A549 (cell line): ENCODE measurements around the gene PDGFA.

ENCODE experiments used
- CBX2 ChIP-seq: fragments of 200-600 bp; sonication (generic); IDR thresholded peaks from 2 replicates; pipeline ENCODE4 v1.6.1; 2016; ENCODE audit warnings: low read depth, mild to moderate bottlenecking, borderline replicate concordance
- CHD2 ChIP-seq: fragments of 150-350 bp; IDR thresholded peaks from 2 replicates; pipeline ENCODE4 v1.6.1; 2014; ENCODE audit warnings: low read length; ENCODE audit not compliant: partially characterized antibody
- MAZ ChIP-seq: fragments of 150-350 bp; IDR thresholded peaks from 2 replicates; pipeline ENCODE4 v1.6.1; 2014; ENCODE audit warnings: antibody characterized with exemption, low read depth, low read length, borderline replicate concordance
- NFE2L2 ChIP-seq: fragments of 150-350 bp; conservative IDR thresholded peaks from 2 replicates; pipeline ENCODE4 v1.6.1; 2014; ENCODE audit warnings: low read length
- POLR2A ChIP-seq: IDR thresholded peaks from 2 replicates; pipeline ENCODE4 v1.6.1; 2012; ENCODE audit warnings: mild to moderate bottlenecking, low read length
- POLR2AphosphoS2 ChIP-seq: conservative IDR thresholded peaks from 2 replicates; pipeline ENCODE4 v1.6.1; 2012; ENCODE audit warnings: low read length, improper control_type of control experiment, inconsistent platforms
- RAD21 ChIP-seq, 2 experiments: fragments of >200 bp in 1 of 2; sonication (Bioruptor Twin) in 1 of 2; formaldehyde crosslinking in 1 of 2; IDR thresholded peaks in 1 of 2; conservative IDR thresholded peaks in 1 of 2; 2 replicates in 1 of 2; 3 replicates in 1 of 2; pipeline ENCODE4 v1.6.1; 2012 to 2018; ENCODE audit warnings: inconsistent platforms in 1 of 2
- RARB ChIP-seq: fragments of 250-450 bp; sonication (Bioruptor Pico); IDR thresholded peaks from 2 replicates; pipeline ENCODE4 v1.8.0; 2021; ENCODE audit warnings: mild to moderate bottlenecking, moderate library complexity
- RCOR1 ChIP-seq: fragments of 150-350 bp; IDR thresholded peaks from 2 replicates; pipeline ENCODE4 v1.6.1; 2014; ENCODE audit warnings: antibody characterized with exemption, low read length, low read depth
- TF ChIP-seq, protein P1 (sequence below): IDR thresholded peaks from 2 replicates; pipeline ENCODE4 v1.6.1; 2012
- TF ChIP-seq, protein P2 (sequence below): fragments of >200 bp; sonication (Bioruptor Twin); formaldehyde crosslinking; IDR thresholded peaks from 3 replicates; pipeline ENCODE4 v1.5.1; 2016
- TF ChIP-seq, protein P3 (sequence below): fragments of 200-600 bp; sonication (generic); IDR thresholded peaks from 2 replicates; pipeline ENCODE4 v1.6.1; 2016; ENCODE audit warnings: antibody characterized with exemption, mild to moderate bottlenecking, moderate library complexity

- TF ChIP-seq CHD2 (no peak), RARB (no peak), RAD21 (conservative IDR thresholded peaks at IDR 0.05 in 1 of 2, IDR thresholded peaks at IDR 0.05 in 1 of 2) (no peak), RCOR1 (no peak), POLR2A (no peak), CBX2 (no peak), MAZ (no peak), POLR2AphosphoS2 (no peak), NFE2L2 (no peak)
- TF ChIP-seq, protein P1, sequence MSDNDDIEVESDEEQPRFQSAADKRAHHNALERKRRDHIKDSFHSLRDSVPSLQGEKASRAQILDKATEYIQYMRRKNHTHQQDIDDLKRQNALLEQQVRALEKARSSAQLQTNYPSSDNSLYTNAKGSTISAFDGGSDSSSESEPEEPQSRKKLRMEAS: no peak
- TF ChIP-seq, protein P2, sequence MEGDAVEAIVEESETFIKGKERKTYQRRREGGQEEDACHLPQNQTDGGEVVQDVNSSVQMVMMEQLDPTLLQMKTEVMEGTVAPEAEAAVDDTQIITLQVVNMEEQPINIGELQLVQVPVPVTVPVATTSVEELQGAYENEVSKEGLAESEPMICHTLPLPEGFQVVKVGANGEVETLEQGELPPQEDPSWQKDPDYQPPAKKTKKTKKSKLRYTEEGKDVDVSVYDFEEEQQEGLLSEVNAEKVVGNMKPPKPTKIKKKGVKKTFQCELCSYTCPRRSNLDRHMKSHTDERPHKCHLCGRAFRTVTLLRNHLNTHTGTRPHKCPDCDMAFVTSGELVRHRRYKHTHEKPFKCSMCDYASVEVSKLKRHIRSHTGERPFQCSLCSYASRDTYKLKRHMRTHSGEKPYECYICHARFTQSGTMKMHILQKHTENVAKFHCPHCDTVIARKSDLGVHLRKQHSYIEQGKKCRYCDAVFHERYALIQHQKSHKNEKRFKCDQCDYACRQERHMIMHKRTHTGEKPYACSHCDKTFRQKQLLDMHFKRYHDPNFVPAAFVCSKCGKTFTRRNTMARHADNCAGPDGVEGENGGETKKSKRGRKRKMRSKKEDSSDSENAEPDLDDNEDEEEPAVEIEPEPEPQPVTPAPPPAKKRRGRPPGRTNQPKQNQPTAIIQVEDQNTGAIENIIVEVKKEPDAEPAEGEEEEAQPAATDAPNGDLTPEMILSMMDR: no peak
- TF ChIP-seq, protein P3, sequence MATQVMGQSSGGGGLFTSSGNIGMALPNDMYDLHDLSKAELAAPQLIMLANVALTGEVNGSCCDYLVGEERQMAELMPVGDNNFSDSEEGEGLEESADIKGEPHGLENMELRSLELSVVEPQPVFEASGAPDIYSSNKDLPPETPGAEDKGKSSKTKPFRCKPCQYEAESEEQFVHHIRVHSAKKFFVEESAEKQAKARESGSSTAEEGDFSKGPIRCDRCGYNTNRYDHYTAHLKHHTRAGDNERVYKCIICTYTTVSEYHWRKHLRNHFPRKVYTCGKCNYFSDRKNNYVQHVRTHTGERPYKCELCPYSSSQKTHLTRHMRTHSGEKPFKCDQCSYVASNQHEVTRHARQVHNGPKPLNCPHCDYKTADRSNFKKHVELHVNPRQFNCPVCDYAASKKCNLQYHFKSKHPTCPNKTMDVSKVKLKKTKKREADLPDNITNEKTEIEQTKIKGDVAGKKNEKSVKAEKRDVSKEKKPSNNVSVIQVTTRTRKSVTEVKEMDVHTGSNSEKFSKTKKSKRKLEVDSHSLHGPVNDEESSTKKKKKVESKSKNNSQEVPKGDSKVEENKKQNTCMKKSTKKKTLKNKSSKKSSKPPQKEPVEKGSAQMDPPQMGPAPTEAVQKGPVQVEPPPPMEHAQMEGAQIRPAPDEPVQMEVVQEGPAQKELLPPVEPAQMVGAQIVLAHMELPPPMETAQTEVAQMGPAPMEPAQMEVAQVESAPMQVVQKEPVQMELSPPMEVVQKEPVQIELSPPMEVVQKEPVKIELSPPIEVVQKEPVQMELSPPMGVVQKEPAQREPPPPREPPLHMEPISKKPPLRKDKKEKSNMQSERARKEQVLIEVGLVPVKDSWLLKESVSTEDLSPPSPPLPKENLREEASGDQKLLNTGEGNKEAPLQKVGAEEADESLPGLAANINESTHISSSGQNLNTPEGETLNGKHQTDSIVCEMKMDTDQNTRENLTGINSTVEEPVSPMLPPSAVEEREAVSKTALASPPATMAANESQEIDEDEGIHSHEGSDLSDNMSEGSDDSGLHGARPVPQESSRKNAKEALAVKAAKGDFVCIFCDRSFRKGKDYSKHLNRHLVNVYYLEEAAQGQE: no peak
Measured at GRCh38 chr7:450741-451140, 68.9 kb downstream of the PDGFA start.
